Sigmoid colon (tissue), 7 donors: ENCODE data around the gene DTYMK. TPM values are rescaled to one million over a fixed set of nuclear protein-coding genes. Genes with fewer than 3 reads are reported as not detected.

ENCODE experiments used
- DNase-seq: peaks from one replicate; pipeline ENCODE4 v3.0.0-alpha.2; 2019
- H3K27ac ChIP-seq, 4 donors: fragments of 200-600 bp; sonication (generic); one replicate each; pipeline ENCODE4 v1.5.1; 2016 to 2019; ENCODE audit warnings: mild to moderate bottlenecking in 1 of 4
- H3K27me3 ChIP-seq, 3 donors: fragments of 200-600 bp; sonication (generic); one replicate each; pipeline ENCODE4 v1.5.1; 2019; ENCODE audit warnings: mild to moderate bottlenecking in 1 of 3
- H3K36me3 ChIP-seq, 4 donors: fragments of 200-600 bp; sonication (generic); one replicate each; pipeline ENCODE4 v1.5.1; 2016 to 2019
- H3K4me1 ChIP-seq, 4 donors: fragments of 200-600 bp; sonication (generic); one replicate each; pipeline ENCODE4 v1.5.1; 2017 to 2019
- H3K4me3 ChIP-seq, 4 donors: fragments of 200-600 bp; sonication (generic); one replicate each; pipeline ENCODE4 v1.5.1; 2017 to 2019; ENCODE audit warnings: mild to moderate bottlenecking in 2 of 4, moderate library complexity in 1 of 4
- H3K9me3 ChIP-seq, 4 donors: fragments of 200-600 bp in 3 of 4; sonication (generic) in 3 of 4; one replicate each; pipeline versions ENCODE4 v1.5.1 to v1.6.1; 2013 to 2019
- EP300 ChIP-seq, 4 donors: sonication (generic); formaldehyde crosslinking; IDR thresholded peaks; one replicate each; pipeline ENCODE4 v1.6.1; 2017; ENCODE audit warnings: antibody characterized with exemption in 4 of 4
- POLR2A ChIP-seq, 2 donors: fragments of 450-650 bp; IDR thresholded peaks; one replicate each; pipeline ENCODE4 v1.6.1; 2016; ENCODE audit warnings: antibody characterized with exemption in 2 of 2, mild to moderate bottlenecking in 2 of 2, moderate library complexity in 2 of 2
- POLR2AphosphoS5 ChIP-seq, 4 donors: sonication (generic); formaldehyde crosslinking; IDR thresholded peaks; one replicate each; pipeline ENCODE4 v1.6.1; 2017; ENCODE audit warnings: antibody characterized with exemption in 4 of 4
- WGBS, 2 donors: extraction: QIAGEN DNeasy Blood & Tissue Kit; methylation state at CpG; one replicate each; pipeline ENCODE4 v1.1.7; 2013; 5-methylcytosine and 5-hydroxymethylcytosine counted together
- intact Hi-C: fragments of 100-400 bp; cut with DNase I; formaldehyde crosslinking; loops from one replicate; pipeline ENCODE4 v1.15.1; 2023
- polyA plus RNA-seq, 3 donors: library from polyadenylated mRNA; stranded (reverse); fragments of 200-250 nt; gene quantifications; one replicate each; pipeline ENCODE4 v1.2.3, GENCODE V29; 2013
- total RNA-seq, 4 donors: library from RNA; depleted of rRNA; stranded (reverse); fragments of >200 nt; gene quantifications; one replicate each; pipeline ENCODE4 v1.1.0, GENCODE V29; 2016
- TF ChIP-seq, protein P1 (sequence below), 4 experiments: fragments of 450-650 bp in 3 of 4; fragments of 200-600 bp in 1 of 4; IDR thresholded peaks; one replicate each; pipeline ENCODE4 v1.5.1; 2016 to 2019; ENCODE audit warnings: antibody characterized with exemption in 4 of 4, mild to moderate bottlenecking in 3 of 4, moderate library complexity in 2 of 4
- donor health status: healthy with polysubstance abuse.
- donor health status: Bipolar disorder and iron deficiency.
- donor health status: healthy.

DTYMK gene
- total and polyA plus RNA-seq, 7 donors, result 7.4 to 53.0 (median 13.8) TPM

- no peak for DNase-seq
- no peaks in the 10 kb centered on the region for H3K4me1 ChIP-seq
- H3K4me3 ChIP-seq, result no peak overlapping the region
- H3K27me3 ChIP-seq, result no peaks in the 10 kb centered on the region
- intact Hi-C loops, result no loop called here
- TF ChIP-seq, protein P1, sequence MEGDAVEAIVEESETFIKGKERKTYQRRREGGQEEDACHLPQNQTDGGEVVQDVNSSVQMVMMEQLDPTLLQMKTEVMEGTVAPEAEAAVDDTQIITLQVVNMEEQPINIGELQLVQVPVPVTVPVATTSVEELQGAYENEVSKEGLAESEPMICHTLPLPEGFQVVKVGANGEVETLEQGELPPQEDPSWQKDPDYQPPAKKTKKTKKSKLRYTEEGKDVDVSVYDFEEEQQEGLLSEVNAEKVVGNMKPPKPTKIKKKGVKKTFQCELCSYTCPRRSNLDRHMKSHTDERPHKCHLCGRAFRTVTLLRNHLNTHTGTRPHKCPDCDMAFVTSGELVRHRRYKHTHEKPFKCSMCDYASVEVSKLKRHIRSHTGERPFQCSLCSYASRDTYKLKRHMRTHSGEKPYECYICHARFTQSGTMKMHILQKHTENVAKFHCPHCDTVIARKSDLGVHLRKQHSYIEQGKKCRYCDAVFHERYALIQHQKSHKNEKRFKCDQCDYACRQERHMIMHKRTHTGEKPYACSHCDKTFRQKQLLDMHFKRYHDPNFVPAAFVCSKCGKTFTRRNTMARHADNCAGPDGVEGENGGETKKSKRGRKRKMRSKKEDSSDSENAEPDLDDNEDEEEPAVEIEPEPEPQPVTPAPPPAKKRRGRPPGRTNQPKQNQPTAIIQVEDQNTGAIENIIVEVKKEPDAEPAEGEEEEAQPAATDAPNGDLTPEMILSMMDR (IDR thresholded peaks at IDR 0.05), result no peak
- TF ChIP-seq EP300 (IDR thresholded peaks at IDR 0.05), result no peak
- no peak for TF ChIP-seq POLR2A (IDR thresholded peaks at IDR 0.05)
- TF ChIP-seq POLR2AphosphoS5 (IDR thresholded peaks at IDR 0.05), result no peak
- peaks cover 10 to 85% (median 26%) of the 10 kb centered on the region in 4 donors for H3K36me3 ChIP-seq
- H3K27ac ChIP-seq, result no peak overlapping the region
- no peaks in the 10 kb centered on the region for H3K9me3 ChIP-seq
- WGBS, 2 donors, result 97 to 98% methylated on average over 19 of the region's 19 CpGs
Measured at GRCh38 chr2:241720099-241720498, 33.5 kb upstream of the DTYMK start.

GRCh38 chr2:241719093-241719492 lies 32.5 kb upstream of the DTYMK start:
- no peak for DNase-seq
- WGBS, 2 donors, result 95 to 97% methylated on average over 16 of the region's 16 CpGs
- Histone ChIP-seq H3K27ac (no peak overlapping the region), H3K27me3 (no peaks in the 10 kb centered on the region), H3K36me3 (peaks cover 10 to 83% (median 32%) of the 10 kb centered on the region in 4 donors), H3K9me3 (no peaks in the 10 kb centered on the region), H3K4me3 (no peak overlapping the region), H3K4me1 (no peaks in the 10 kb centered on the region)
- intact Hi-C loops, result no loop called here
- TF ChIP-seq, protein P1 (IDR thresholded peaks at IDR 0.05), result no peak
- no peak for TF ChIP-seq POLR2A (IDR thresholded peaks at IDR 0.05)
- TF ChIP-seq EP300 (IDR thresholded peaks at IDR 0.05), result no peak
- TF ChIP-seq POLR2AphosphoS5 (IDR thresholded peaks at IDR 0.05), result no peak

- H3K27me3 ChIP-seq, result no peaks in the 10 kb centered on the region
- H3K36me3 ChIP-seq, result peaks cover 7 to 96% (median 47%) of the 10 kb centered on the region in 4 donors
- peaks cover 0 to under 1% (median under 1%) of the 10 kb centered on the region in 4 donors for H3K4me1 ChIP-seq
- H3K4me3 ChIP-seq, result no peak overlapping the region
- H3K9me3 ChIP-seq, result peaks cover 0 to under 1% (median 0%) of the 10 kb centered on the region in 4 donors
- TF ChIP-seq POLR2AphosphoS5 (IDR thresholded peaks at IDR 0.05), result no peak
- no peak for TF ChIP-seq POLR2A (IDR thresholded peaks at IDR 0.05)
- TF ChIP-seq, protein P1 (IDR thresholded peaks at IDR 0.05), result no peak
- no peak for TF ChIP-seq EP300 (IDR thresholded peaks at IDR 0.05)
- no peak overlapping the region for H3K27ac ChIP-seq
- intact Hi-C loops, result loop anchor here (10.0 kb wide), 1 partner anchor 354 kb away; the partner anchor contains the start of gene FARP2
- no peak for DNase-seq
- WGBS, 2 donors, result 89 to 92% methylated on average over 10 of the region's 10 CpGs
Measured at GRCh38 chr2:241708879-241709278, 22.3 kb upstream of the DTYMK start.

DNA sequence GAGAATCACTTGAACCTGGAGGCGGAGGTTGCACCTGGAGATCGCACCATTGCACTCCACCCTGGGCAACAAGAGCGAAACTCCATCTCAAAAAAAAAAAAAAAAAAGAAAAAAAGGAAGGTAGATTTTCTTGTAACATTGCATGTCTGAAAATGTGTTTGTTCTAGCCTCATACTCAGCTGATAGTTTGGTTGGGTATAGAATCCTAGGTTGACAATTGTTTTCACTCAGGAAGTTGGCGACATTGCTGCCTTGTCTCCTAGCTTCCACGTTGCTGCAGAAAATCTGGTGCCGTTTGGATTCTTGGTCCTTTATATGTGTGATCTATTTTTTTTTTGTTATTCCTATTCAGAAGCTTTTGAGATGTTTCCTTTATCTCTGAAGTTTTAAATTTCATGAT lies 19.9 kb upstream of the DTYMK start:
- peaks cover 0 to 14% (median 13%) of the 10 kb centered on the region in 4 donors for H3K4me1 ChIP-seq
- intact Hi-C loops, result loop anchor here (10.0 kb wide), 1 partner anchor 352 kb away; the partner anchor contains the start of gene FARP2
- H3K27me3 ChIP-seq, result no peaks in the 10 kb centered on the region
- no peak for DNase-seq
- H3K36me3 ChIP-seq, result peaks cover 7 to 72% (median 34%) of the 10 kb centered on the region in 4 donors
- WGBS, 2 donors, result 97 to 99% methylated on average over 6 of the region's 6 CpGs
- H3K27ac ChIP-seq, result no peak overlapping the region
- TF ChIP-seq EP300 (IDR thresholded peaks at IDR 0.05) (no peak), POLR2A (IDR thresholded peaks at IDR 0.05) (no peak), POLR2AphosphoS5 (IDR thresholded peaks at IDR 0.05) (no peak)
- TF ChIP-seq, protein P1 (IDR thresholded peaks at IDR 0.05), result no peak
- H3K4me3 ChIP-seq, result no peak overlapping the region
- H3K9me3 ChIP-seq, result no peaks in the 10 kb centered on the region
